Right forelimb (tissue), 1 donor: Measurements from ENCODE around the gene SPTBN1.
"Not testable (repeated sequence)": the region's sequence is repeated elsewhere in the genome, so short reads cannot be mapped to it uniquely, and the experiment has no call there.

ENCODE experiments used
- DNase-seq: peaks from one replicate; pipeline ENCODE4 v3.0.0-alpha.2; 2018

The SPTBN1 gene

DNA sequence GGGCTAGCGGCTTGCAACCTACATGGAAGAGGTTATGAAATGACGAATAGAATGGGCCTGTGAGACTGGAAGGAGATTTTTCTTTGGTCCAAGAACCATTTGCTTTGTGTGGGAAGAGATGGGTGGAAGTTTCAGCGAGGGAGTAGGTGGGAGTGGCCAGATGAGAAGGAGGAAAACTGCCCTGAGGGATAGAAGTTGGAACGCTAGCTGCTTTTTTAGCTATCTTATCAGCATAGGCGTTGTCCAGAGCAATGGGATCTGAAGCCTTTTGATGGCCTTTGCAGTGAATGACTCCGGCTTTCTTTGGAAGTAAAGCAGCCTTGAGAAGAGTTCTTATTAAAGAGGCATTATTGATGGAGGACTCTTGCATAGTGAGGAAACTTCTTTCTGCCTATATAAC, 52.4 kb downstream of the SPTBN1 start:
- no peak for DNase-seq

DNA sequence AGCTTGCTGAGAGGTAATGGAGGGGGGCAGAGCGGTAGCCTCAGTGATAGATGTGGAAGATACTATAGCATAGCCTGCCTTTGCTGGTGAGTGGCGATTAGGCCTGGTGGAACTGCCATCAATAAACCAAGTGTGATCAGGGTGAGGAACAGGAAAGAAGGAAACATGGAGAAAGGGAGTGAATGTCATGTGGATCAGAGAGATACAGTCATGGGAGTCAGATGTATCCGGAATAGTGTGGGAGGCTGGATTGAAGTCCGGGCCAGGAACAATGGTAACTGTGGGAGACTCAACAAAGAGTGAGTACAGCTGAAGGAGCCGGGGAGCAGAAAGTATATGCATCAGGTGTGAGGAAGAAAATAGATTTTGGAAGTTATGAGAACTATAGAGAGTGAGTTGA, 52.9 kb downstream of the SPTBN1 start:
- not testable (repeated sequence) for DNase-seq

DNA sequence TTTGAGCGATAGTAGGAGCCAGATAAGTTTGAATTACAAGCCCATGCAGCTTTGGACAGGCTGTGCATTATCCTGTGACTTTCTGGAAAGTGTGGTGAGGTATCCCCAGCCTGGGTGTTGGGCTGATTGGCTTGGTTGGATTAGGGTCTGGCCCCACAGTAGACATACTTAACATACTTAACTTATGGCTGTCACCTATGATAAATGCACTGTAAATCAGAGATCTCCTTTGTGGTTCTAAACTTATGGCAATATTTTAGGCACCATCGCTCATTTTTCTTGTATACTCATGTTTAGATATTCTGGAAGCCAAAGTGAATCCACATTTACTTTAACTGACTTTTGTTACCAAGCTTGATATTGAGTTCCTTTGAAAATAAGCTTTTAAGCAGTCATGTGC, 54.8 kb downstream of the SPTBN1 start:
- no peak for DNase-seq

DNA sequence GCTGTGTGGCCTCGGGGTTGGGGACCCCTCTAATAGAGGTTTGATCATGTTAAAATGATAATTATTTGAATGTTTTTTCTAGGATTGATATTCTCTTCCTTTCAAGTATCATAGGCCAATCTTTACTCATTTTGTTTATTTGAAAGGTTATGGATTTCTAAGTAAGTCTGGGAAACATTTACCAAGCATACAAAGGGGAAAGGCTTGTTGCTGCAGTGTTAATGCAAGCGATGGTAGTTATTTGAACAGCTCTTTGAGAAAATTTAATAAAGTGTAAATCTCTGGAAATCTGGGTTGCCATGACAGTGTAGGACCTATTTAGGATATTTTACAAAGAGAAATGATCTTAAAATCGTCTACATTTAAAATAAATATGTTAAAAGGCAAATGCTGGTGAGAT, 56.1 kb downstream of the SPTBN1 start:
- DNase-seq: no peak

DNA sequence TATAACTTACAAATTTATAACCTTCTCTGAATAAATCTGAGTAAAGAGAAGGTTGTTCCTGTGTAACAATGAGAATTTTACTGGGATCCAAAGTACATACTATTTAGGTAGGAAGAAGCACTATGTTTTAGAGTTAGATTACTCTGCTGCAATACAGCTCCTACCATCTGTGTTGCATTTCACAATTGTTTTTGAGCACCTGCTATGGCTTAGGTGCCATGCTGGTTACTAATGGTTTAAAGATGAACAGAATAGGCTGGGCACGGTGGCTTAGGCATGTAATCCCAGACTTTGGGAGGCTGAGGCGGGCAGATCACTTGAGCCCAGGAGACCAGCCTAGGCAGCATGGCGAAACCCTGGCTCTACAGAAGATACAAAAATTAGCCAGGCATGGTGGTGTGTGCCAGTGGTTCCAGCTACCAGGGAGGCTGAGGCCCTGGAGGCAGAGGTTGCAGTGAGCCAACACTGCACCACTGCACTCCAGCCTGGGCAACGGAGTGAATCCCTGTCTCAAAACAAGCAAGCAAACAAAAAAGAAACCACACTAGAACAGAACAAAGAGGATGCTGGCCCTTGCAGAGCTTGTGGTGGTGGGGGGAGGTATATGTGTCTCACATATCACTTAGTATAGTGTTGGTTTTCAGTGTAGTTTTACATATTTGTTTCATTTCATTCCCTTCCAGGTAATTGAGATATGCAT, 56.7 kb downstream of the SPTBN1 start:
- no peak for DNase-seq

DNA sequence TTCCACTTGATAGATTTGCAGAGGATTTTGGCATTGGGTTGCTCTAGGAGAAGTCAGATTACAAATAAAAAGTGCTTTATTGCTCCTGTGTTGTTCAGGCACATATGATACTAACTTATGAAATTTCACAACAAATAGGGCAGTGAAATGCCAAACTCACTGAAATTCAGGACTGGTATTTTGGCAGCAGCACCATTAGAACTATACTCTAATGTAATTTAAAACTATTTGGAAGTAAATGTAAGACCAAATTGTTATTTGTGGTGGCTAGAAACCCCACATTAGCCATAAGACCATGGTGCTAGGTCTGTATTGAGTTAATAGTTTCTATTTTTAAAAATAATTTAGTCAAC, 57.2 kb downstream of the SPTBN1 start:
- no peak for DNase-seq

DNA sequence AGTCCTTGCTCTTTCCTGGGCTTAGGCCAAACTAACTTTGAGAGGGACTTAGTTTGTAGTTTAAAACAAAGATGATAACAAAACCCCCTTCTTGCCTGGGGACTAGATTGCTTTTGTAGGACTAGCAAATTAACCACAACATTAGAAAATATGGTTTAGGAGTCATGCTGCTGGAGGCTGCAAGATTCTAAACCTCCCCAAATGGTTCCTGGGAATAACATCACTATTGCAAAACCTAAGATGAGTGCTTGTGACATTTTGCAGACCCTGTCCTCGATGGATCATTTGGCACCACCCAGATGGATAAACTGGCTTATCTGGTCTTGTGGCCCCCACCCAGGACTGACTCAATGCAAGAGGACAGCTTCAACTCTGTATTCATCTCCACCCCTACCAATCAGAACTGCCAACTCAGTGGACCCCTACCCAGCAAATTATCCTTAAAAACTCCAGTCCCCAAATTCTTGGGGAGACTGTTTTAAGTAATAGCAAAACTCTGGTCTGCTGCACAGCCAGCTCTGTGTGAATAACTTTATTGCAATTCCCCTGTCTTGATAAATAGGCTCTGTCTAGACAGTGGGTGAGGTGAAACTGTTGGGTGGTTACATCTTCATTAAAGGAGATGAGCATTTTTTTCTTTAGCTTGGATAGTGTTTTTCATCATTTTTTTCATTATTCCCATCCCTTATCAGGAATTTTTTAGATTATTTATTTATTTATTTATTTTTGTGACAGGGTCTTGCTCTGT, 58.9 kb downstream of the SPTBN1 start:
- no peak for DNase-seq

DNA sequence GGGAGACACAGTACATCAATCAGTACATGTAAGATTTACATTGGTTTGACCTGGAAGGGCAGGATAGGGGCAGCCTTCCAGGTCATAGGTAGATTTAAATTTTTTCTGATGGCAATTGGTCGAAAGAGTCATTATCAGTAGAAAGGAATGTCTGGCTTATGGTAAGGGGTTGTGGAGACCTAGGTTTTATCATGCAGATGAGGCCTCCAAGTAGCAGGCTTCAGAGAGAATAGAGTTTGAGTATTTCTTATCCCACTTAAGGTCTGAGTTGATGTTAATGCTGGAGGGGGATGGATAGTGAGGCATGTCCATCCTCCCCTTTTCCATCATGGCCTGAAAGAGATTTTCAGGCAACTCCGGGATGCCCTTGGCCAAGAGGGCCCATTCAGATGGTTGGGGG, 60.7 kb downstream of the SPTBN1 start:
- no peak for DNase-seq

DNA sequence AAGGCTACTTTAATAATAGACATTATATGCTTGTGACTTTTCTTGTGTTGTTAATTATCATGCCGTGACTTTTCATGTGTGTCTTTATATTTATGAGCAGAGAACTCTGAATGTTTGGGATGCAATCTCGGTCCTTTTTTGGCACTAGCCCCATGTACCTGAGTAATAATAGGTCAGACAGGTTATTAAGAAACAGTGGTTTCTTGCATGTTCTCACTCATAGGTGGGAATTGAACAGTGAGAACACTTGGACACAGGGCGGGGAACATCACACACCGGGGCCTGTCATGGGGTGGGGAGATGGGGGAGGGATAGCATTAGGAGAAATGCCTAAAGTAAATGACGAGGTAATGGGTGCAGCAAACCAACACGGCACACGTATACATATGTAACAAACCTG, 61.9 kb downstream of the SPTBN1 start:
- DNase-seq: not testable (repeated sequence)

DNA sequence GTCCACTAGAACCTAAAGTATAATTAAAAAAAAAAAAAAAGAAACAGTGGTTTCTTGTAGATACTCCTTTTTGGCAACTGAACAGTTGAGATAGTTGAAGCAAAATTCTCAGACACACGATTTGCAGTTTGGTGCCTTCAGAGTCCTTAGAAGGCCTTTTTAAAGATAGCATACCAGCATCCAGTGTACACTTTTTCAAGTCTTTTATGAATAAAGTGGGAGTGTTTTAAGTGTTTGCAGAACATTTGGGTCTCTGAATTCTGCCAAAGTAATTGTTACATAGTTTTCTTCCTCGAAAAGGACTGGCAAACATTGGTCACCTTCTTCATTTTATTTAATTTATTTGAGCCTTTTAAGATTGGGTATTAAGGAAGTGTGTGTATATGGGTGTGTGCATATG, 62.3 kb downstream of the SPTBN1 start:
- DNase-seq: no peak

DNA sequence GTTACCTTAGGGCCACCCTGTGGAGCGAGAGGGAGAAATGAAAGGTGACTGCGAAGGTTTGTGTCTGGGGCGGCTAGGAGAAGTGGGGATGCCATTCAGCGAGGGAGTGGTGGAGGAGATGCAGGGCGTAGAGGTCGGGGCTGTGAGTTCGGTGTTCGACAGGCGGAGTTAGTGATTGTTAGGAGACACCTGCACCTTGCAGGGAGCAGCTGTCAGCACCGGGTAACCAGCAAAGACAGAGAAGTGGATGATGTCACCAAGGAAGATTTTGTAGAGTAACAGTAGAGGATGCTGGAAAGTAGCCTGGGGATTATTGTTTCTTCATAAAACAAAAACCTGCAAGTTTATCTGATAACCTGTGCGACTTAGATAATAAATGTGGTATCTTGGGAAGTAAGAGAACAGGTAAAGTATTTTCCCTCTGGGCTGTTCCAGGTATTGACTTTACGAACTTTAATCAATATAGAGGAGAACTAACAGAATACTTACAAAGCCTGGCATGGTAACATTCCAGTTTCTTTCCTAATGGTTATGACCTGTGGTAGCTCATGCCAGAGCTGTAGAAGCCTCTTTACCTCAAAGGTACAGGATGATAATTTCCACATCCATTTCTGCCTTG, 63.8 kb downstream of the SPTBN1 start:
- DNase-seq: no peak

DNA sequence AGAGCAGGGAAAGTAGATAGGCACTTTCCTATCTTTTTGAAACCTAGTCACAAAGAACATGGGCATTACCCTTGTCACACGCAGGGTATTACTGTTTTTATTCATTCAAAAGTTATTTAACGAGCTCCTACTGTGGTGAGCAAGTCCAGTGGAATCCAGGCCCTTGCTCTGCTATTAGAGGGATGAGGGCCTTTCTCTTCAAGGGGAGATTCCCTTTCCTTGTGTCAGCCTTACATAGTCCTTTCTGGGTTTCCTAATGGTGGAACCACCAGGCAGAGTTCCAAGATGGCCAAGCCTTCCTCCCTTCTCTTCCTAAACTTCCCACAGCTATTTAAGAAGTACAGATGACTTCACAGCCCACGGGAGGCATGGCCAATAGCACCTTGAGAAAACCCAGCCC, 64.6 kb downstream of the SPTBN1 start:
- DNase-seq: no peak

DNA sequence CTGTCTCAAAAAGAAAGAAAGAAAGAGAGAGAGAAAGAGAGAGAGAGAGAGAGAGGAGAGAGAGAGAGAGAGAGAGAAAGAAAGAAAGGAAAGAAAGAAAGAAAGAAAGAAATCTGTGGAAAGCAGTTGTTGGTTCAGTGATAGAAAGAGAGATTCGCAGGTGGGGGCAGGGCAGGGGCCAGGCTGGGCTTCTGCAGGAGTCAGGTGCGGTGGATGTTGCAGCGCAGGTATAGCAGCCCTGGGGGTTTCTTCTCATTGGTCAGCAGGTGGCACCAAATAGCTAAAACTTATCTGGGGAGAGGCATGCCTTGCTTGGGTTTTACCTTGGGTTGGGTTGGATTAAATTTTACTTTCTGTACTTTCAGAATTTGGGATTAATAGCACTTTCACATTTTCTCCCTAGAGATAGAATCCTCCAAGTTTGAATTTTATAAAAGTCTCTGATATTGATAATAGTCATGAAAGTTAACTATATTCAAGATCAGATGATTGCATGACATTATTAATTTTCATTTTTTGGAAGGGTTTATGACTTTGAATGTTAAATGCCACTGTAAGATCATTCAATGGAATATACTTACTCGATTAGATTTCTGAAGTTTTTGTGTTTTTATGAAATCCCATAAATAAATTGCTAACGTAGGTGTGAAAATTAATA, 66.6 kb downstream of the SPTBN1 start:
- no peak for DNase-seq

DNA sequence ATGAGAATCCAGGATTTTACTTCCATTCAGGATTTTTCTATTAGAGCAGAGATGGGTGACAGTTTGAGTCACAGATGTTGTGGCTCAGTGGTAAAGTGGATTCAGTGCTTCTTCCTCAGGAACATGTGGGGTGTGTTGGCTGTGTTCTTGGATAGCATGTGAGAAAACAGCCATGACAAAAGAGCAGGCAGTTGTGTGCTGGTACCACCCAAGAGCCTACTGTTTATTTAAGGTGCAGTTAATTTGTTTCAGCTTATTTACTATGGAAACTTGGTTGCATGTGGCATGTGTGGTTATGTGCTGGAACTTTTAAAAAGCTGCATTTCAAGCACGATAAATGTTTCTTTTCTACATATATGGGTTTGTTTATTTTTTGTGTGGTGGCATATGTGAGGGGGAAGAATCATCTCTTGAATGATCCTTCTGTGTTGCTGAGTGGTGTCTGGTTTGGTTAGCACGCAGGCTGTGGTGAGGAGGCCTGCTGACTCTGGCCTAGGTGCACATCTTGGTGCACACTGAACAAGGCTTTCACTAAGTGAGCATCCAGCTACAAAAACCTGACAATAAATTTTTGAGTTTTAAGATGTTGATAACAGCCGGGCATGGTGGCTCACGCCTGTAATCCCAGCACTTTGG, 67.3 kb downstream of the SPTBN1 start:
- no peak for DNase-seq

DNA sequence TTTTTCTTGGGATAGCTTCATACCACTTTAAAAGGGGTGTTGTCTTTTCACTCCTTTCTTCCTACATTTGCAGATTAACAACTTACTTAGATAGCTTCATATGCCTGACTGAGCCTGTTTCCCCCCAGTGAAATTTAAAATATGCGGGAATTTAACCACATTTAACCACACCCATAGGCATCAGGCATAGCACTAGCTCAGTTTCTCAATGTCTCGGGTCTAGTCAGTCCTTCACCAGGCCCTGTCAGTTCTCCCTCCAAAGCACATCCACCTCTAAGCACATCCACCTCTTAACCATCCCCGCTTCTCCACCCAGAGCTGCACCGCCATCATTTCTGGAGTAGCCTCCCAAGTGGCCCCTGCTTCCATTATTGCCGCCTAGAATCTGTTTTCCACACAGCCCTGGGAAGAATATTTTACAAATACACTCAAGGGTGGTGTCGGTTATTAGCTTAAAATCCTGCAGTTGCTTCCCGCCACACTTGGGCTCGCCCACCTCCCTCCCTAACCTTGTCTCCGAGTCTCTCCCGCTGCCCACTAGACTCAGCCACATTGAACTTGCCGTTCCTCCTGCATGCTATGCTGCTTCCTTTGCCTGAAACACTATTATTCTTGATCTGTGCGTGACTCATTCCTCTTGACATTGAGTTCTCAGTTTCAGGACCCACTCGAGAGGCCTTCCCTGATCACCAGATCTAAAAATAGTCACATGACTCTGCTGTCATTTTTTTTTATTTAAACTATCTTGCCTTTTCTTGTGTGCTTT, 68.3 kb downstream of the SPTBN1 start:
- DNase-seq: no peak

DNA sequence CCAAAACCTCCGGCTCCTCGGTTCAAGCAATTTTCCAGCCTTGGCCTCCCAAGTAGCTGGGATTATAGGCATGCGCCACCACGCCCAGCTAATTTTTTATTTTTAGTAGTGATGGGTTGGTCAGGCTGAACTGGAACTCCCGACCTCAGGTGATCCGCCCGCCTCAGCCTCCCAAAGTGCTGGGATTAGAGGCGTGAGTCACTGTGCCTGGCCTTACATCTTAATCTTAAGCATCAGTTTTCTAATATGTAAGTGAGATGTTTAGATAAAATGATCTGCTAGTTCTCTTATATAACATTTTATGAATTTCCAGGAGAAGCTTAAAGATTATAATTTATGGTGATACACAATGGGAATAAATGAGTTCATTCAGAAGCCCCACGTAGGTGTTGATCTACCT, 69.2 kb downstream of the SPTBN1 start:
- DNase-seq: no peak

DNA sequence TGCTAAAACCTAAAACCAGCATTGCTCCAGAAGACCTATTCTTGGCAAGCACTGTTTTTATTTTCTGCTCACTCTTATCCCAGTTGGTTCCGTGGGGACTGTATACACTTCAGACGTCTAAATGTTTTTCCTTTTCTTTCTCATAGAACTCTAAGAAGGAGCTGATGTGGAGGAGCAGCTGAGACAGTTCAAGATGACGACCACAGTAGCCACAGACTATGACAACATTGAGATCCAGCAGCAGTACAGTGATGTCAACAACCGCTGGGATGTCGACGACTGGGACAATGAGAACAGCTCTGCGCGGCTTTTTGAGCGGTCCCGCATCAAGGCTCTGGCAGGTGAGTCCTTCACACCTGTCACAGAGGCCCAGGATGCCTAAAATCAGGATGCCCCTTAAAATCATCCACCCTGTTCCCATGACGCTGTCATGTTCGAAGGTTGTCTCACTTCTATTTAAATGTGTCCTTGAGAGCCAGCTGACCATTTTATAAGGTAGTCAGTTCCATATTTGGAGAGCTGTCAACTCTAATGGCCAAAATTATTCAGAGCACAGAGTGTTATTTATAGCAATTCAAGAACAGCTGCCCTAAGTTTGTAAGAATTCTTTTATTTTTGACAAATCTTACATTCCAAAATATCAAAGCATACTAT, 70.2 kb downstream of the SPTBN1 start:
- no peak for DNase-seq

DNA sequence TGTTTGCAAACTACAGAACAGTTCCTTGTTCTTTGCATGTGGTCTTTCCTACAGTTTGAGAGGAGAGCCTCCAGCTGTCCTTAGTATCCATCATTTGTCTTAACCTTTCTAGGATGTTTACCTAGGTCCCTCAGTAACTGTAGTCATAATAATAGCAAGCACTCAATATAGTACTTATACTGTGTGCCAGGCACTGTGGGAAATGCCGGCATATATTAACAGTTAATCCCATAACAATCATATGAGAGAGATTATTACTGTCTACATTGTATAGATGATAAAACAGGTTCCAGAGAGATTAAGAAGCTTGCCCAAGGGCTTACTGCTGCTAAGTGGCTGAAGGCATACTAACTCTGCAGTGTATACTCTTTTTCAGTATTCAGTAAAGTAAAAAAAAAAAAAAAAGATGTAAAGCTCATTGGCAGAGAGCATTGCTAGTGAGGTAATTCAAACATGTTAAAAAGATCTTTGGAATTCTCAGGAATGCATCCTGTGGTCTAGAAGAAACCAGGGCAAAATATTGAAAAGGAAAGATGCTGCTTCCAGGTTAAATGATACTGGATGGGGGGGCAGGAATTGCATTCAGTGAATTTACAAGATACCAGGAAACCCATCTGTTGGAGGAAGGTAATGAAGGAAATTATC, 72.3 kb downstream of the SPTBN1 start:
- no peak for DNase-seq

DNA sequence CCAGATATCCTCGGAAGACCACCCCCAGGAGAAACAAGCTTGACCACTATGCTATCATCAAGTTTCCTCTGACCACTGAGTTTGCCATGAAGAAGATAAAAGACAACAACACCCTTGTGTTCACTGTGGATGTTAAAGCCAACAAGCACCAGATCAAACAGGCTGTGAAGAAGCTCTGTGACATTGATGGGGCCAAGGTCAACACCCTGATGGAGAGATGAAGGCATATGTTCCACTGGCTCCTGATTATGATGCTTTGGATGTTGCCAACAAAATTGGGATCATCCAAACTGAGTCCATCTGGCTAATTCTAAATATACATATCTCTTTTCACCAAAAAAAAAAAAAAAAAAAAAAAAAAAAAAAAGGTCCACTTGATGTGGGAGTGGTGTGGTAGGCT, 73.4 kb downstream of the SPTBN1 start:
- DNase-seq: not testable (repeated sequence)

DNA sequence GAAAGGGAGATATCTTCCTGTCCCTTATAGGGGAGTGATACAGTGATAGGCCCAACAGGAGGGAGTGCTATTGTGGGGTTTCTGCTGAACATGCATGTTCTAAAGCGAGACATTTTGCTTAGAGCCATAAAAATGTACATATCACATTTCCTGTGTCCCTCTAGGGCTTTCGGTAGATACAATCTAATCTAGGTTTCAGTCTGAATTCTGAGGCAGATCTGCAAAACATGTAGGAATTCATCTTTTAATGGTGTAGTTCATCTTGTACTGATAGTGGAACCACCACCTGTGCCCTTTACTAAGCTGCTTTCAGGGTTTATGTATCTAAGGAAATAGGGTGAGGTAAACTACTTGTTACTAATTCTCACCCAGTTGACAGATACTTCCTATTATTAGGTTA, 73.8 kb downstream of the SPTBN1 start:
- no peak for DNase-seq

DNA sequence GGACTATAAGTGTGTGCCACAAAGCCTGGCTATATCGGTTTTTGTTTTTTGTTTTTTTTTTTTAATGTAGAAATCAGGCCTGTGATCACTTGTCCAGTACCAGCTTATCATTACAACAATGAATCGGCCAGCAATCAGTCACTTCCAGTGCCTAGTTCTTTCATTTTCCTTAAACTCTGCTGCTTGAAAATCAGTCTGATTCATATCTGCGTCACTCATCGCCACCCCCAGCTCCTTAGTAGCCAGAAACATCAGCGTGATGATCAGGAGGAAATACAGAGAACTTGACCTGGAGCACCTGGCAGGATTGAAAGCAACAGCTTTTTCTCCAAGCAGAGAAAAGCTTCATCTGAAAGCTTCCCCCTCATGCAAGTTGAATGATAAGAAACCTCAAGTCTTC, 75.4 kb downstream of the SPTBN1 start:
- no peak for DNase-seq

DNA sequence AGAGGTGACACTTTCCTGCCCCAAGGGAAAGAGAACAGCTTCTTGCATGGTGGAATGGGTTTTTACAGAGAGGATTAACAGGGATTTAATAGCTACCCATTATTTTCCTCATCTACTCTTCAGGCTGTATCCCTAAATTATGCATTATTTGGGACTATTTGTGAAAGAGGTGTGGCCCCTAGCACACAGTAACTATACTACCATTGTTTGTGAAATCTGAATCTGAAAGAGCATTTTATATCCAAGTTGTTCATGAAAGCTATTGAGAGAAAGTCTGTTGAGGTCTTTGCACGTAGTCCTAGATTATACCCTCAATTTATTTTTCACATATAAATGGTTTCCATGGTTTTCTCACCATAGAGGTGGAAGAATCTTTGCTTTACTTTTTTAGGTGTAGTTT, 78.1 kb downstream of the SPTBN1 start:
- DNase-seq: no peak
